Measurements from ENCODE around the gene CDH18. TPM values are rescaled to one million over a fixed set of nuclear protein-coding genes. Genes with fewer than 3 reads are reported as not detected.

CDH18 gene
- total RNA-seq, 1 experiment from 2014 or later, result not detected

GRCh38 chr5:19424506-19424905 lies 563.5 kb downstream of the CDH18 start (continued):
- no peak for TF ChIP-seq EZH2phosphoT487 (IDR thresholded peaks at IDR 0.05; ENCODE audit: borderline replicate concordance)
- no peak for TF ChIP-seq REST (IDR thresholded peaks at IDR 0.05; ENCODE audit: low read depth)
- no peak for TF ChIP-seq CBX3 (IDR thresholded peaks at IDR 0.05; ENCODE audit: low read depth)
- TF ChIP-seq SIN3A (IDR thresholded peaks at IDR 0.05; ENCODE audit: low read depth), result no peak
